HEK293 (cell line): ENCODE data around the gene FOXN3.

Source experiments
- CTCF ChIA-PET: fragments of 350-600 bp; formaldehyde crosslinking; extraction: SDS; loops from one replicate; lab custom pipeline; 2021; ENCODE audit warnings: antibody characterized with exemption; lab: Yijun Ruan, JAX
- POLR2A ChIA-PET: fragments of 300-600 bp; formaldehyde crosslinking; extraction: SDS; loops from one replicate; lab custom pipeline; 2020; ENCODE audit warnings: antibody characterized with exemption, inconsistent platforms; lab: Yijun Ruan, JAX
- H3K27ac ChIP-seq: fragments of 200-500 bp; sonication (Bioruptor generic); 2 replicates; pipeline ENCODE4 v1.5.1; 2014; ENCODE audit warnings: low read depth, low read length, control low read depth, inconsistent platforms; ENCODE audit errors: extremely low read depth
- H3K36me3 ChIP-seq, 2 experiments: fragments of 200-500 bp in 1 of 2; sonication (Bioruptor generic) in 1 of 2; 1 replicate in 1 of 2; 2 replicates in 1 of 2; pipeline ENCODE4 v1.5.1; 2014 to 2017; ENCODE audit warnings: inconsistent platforms in 2 of 2, low read length in 2 of 2; ENCODE audit not compliant: control insufficient read depth in 2 of 2, insufficient read depth in 1 of 2
- H3K4me1 ChIP-seq: fragments of 200-500 bp; sonication (Bioruptor generic); 2 replicates; pipeline ENCODE4 v1.5.1; 2014; ENCODE audit warnings: mild to moderate bottlenecking, low read length, inconsistent platforms; ENCODE audit not compliant: control insufficient read depth, insufficient read depth
- H3K4me3 ChIP-seq: 2 replicates; pipeline ENCODE4 v1.5.1; 2011; ENCODE audit warnings: low read depth, mild to moderate bottlenecking, control low read depth, low read length, moderate library complexity
- H3K9me3 ChIP-seq: fragments of 200-500 bp; sonication (Bioruptor generic); 2 replicates; pipeline ENCODE4 v1.5.1; 2014; ENCODE audit warnings: low read depth, low read length, inconsistent platforms; ENCODE audit not compliant: control insufficient read depth, insufficient read depth
- EGR2 ChIP-seq: fragments of 450-650 bp; formaldehyde crosslinking; IDR thresholded peaks from 2 replicates; pipeline ENCODE4 v1.5.1; 2016; ENCODE audit warnings: low read depth, missing biosample characterization, missing genetic modification characterization
- KLF10 ChIP-seq: fragments of 450-650 bp; IDR thresholded peaks from 2 replicates; pipeline ENCODE4 v1.5.1; 2018; ENCODE audit warnings: missing biosample characterization, mild to moderate bottlenecking, missing genetic modification characterization
- ZBTB48 ChIP-seq: fragments of 450-650 bp; formaldehyde crosslinking; IDR thresholded peaks from 2 replicates; pipeline ENCODE4 v1.5.1; 2016; ENCODE audit warnings: missing biosample characterization, missing genetic modification characterization
- ZBTB7A ChIP-seq: fragments of 450-650 bp; formaldehyde crosslinking; IDR thresholded peaks from 2 replicates; pipeline ENCODE4 v1.5.1; 2016; ENCODE audit warnings: low read depth, missing biosample characterization, missing genetic modification characterization
- ZNF132 ChIP-seq: fragments of 450-650 bp; formaldehyde crosslinking; IDR thresholded peaks from 2 replicates; pipeline ENCODE4 v1.5.1; 2017; ENCODE audit warnings: missing biosample characterization, missing genetic modification characterization, borderline replicate concordance
- ZNF155 ChIP-seq: fragments of 450-650 bp; formaldehyde crosslinking; IDR thresholded peaks from 2 replicates; pipeline ENCODE4 v1.5.1; 2016; ENCODE audit warnings: missing biosample characterization, missing genetic modification characterization
- ZNF16 ChIP-seq: fragments of 450-650 bp; formaldehyde crosslinking; IDR thresholded peaks from 2 replicates; pipeline ENCODE4 v1.5.1; 2016; ENCODE audit warnings: low read depth, missing biosample characterization, missing genetic modification characterization
- ZNF274 ChIP-seq, 2 experiments: fragments of 200-500 bp in 1 of 2; fragments of 450-650 bp in 1 of 2; sonication (Bioruptor generic) in 1 of 2; formaldehyde crosslinking in 1 of 2; IDR thresholded peaks; 2 replicates each; pipeline versions ENCODE4 v1.5.1 to v1.6.1; 2014 to 2016; ENCODE audit warnings: borderline replicate concordance in 1 of 2, inconsistent platforms in 1 of 2, low read length in 1 of 2, missing biosample characterization in 1 of 2, missing genetic modification characterization in 1 of 2
- ZNF48 ChIP-seq: fragments of 450-650 bp; formaldehyde crosslinking; IDR thresholded peaks from 2 replicates; pipeline ENCODE4 v1.5.1; 2016; ENCODE audit warnings: missing biosample characterization, missing genetic modification characterization
- ZNF558 ChIP-seq: fragments of 450-650 bp; formaldehyde crosslinking; IDR thresholded peaks from 2 replicates; pipeline ENCODE4 v1.5.1; 2016; ENCODE audit warnings: missing biosample characterization, missing genetic modification characterization
- ZNF600 ChIP-seq: fragments of 450-650 bp; formaldehyde crosslinking; IDR thresholded peaks from 2 replicates; pipeline ENCODE4 v1.5.1; 2016; ENCODE audit warnings: missing biosample characterization, missing genetic modification characterization
- ZNF623 ChIP-seq: fragments of 450-650 bp; formaldehyde crosslinking; IDR thresholded peaks from 2 replicates; pipeline ENCODE4 v1.5.1; 2016; ENCODE audit warnings: missing biosample characterization, missing genetic modification characterization
- ZNF776 ChIP-seq: fragments of 450-650 bp; formaldehyde crosslinking; IDR thresholded peaks from 2 replicates; pipeline ENCODE4 v1.5.0; 2017; ENCODE audit warnings: missing biosample characterization, missing genetic modification characterization, borderline replicate concordance
- ZNF837 ChIP-seq: fragments of 450-650 bp; formaldehyde crosslinking; IDR thresholded peaks from 2 replicates; pipeline ENCODE4 v1.5.1; 2016; ENCODE audit warnings: missing biosample characterization, missing genetic modification characterization
- TF ChIP-seq, protein P1 (sequence below): fragments of 450-650 bp; formaldehyde crosslinking; IDR thresholded peaks from 2 replicates; pipeline ENCODE4 v1.5.1; 2017; ENCODE audit warnings: missing biosample characterization, missing genetic modification characterization
- TF ChIP-seq, protein P2 (sequence below): fragments of 450-650 bp; formaldehyde crosslinking; IDR thresholded peaks from 2 replicates; pipeline ENCODE4 v1.5.0; 2017; ENCODE audit warnings: missing biosample characterization, missing genetic modification characterization, borderline replicate concordance
- TF ChIP-seq, protein P3 (sequence below): fragments of 450-650 bp; formaldehyde crosslinking; IDR thresholded peaks from 2 replicates; pipeline ENCODE4 v1.5.1; 2017; ENCODE audit warnings: missing biosample characterization, missing genetic modification characterization
- TF ChIP-seq, protein P4 (sequence below): fragments of 450-650 bp; formaldehyde crosslinking; IDR thresholded peaks from 2 replicates; pipeline ENCODE4 v1.5.1; 2017; ENCODE audit warnings: missing biosample characterization, missing genetic modification characterization
- TF ChIP-seq, protein P5 (sequence below): fragments of 450-650 bp; formaldehyde crosslinking; IDR thresholded peaks from 2 replicates; pipeline ENCODE4 v1.5.1; 2016; ENCODE audit warnings: missing biosample characterization, missing genetic modification characterization, borderline replicate concordance
- TF ChIP-seq, protein P6 (sequence below): fragments of 450-650 bp; formaldehyde crosslinking; IDR thresholded peaks from 2 replicates; pipeline ENCODE4; 2016; ENCODE audit warnings: missing biosample characterization, missing genetic modification characterization

Gene FOXN3

DNA sequence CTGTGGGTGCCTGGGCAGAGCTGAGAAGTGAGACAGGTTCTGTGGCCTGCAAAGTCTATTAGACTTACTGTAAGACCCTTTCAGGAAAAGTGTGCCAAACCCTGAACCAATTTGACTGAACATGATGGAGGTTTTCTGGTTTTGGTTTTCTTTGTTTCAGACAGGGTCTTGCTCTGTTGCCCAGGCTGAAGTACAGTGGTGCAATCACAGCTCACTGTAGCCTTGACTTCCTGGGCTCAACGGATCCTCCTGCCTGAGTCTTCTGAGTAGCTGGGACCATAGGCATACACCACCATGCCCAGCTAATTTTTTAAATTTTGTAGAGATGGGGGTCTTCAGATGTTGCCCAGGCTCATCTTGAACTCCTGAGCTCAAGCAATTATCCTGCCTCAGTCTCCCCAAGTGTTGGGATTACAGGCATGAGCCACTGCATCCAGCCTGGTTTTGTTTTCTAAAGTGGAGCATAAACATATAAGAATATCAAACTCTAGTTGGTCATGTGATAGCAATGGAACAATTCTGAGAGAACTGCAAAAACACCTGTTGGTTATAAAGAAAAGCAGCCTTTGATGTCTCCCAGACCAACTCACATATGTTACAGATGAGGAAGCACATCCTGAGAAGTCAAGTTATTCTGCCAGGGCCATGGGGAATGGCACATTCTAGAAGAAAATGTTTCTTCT is 166.9 kb downstream of the FOXN3 start:
- H3K4me3 ChIP-seq: no peak overlapping the region
- ChIA-PET CTCF (no interaction called here), POLR2A (no interaction called here)
- H3K27ac ChIP-seq: no peak overlapping the region
- no peaks in the 10 kb centered on the region for H3K36me3 ChIP-seq
- no peaks in the 10 kb centered on the region for H3K9me3 ChIP-seq
- H3K4me1 ChIP-seq: 0 out of 2 replicates have a peak, but pooled peaks cover 2% of the 10 kb centered on the region
- TF ChIP-seq, protein P1, sequence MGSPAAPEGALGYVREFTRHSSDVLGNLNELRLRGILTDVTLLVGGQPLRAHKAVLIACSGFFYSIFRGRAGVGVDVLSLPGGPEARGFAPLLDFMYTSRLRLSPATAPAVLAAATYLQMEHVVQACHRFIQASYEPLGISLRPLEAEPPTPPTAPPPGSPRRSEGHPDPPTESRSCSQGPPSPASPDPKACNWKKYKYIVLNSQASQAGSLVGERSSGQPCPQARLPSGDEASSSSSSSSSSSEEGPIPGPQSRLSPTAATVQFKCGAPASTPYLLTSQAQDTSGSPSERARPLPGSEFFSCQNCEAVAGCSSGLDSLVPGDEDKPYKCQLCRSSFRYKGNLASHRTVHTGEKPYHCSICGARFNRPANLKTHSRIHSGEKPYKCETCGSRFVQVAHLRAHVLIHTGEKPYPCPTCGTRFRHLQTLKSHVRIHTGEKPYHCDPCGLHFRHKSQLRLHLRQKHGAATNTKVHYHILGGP: no peak
- TF ChIP-seq ZNF600 (tag by site-specific recombination): no peak
- TF ChIP-seq, protein P2, sequence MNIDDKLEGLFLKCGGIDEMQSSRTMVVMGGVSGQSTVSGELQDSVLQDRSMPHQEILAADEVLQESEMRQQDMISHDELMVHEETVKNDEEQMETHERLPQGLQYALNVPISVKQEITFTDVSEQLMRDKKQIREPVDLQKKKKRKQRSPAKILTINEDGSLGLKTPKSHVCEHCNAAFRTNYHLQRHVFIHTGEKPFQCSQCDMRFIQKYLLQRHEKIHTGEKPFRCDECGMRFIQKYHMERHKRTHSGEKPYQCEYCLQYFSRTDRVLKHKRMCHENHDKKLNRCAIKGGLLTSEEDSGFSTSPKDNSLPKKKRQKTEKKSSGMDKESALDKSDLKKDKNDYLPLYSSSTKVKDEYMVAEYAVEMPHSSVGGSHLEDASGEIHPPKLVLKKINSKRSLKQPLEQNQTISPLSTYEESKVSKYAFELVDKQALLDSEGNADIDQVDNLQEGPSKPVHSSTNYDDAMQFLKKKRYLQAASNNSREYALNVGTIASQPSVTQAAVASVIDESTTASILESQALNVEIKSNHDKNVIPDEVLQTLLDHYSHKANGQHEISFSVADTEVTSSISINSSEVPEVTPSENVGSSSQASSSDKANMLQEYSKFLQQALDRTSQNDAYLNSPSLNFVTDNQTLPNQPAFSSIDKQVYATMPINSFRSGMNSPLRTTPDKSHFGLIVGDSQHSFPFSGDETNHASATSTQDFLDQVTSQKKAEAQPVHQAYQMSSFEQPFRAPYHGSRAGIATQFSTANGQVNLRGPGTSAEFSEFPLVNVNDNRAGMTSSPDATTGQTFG: no peak
- TF ChIP-seq ZNF132 (tag by site-specific recombination): no peak
- no peak for TF ChIP-seq ZNF837 (tag by site-specific recombination)
- TF ChIP-seq EGR2 (tag by site-specific recombination): no peak
- TF ChIP-seq ZNF48 (tag by site-specific recombination): no peak
- no peak for TF ChIP-seq ZNF558 (tag by site-specific recombination)
- TF ChIP-seq ZNF274 (IDR thresholded peaks at IDR 0.05; ENCODE audit: low read length): no peak
- no peak for TF ChIP-seq ZNF274 (tag by site-specific recombination; IDR thresholded peaks at IDR 0.05; ENCODE audit: borderline replicate concordance)
- TF ChIP-seq ZNF155 (tag by site-specific recombination): no peak
- TF ChIP-seq, protein P3, sequence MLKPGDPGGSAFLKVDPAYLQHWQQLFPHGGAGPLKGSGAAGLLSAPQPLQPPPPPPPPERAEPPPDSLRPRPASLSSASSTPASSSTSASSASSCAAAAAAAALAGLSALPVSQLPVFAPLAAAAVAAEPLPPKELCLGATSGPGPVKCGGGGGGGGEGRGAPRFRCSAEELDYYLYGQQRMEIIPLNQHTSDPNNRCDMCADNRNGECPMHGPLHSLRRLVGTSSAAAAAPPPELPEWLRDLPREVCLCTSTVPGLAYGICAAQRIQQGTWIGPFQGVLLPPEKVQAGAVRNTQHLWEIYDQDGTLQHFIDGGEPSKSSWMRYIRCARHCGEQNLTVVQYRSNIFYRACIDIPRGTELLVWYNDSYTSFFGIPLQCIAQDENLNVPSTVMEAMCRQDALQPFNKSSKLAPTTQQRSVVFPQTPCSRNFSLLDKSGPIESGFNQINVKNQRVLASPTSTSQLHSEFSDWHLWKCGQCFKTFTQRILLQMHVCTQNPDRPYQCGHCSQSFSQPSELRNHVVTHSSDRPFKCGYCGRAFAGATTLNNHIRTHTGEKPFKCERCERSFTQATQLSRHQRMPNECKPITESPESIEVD (tag by site-specific recombination): no peak
- TF ChIP-seq, protein P4, sequence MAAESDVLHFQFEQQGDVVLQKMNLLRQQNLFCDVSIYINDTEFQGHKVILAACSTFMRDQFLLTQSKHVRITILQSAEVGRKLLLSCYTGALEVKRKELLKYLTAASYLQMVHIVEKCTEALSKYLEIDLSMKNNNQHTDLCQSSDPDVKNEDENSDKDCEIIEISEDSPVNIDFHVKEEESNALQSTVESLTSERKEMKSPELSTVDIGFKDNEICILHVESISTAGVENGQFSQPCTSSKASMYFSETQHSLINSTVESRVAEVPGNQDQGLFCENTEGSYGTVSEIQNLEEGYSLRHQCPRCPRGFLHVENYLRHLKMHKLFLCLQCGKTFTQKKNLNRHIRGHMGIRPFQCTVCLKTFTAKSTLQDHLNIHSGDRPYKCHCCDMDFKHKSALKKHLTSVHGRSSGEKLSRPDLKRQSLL: no peak
- no peak for TF ChIP-seq ZBTB7A (tag by site-specific recombination)
- TF ChIP-seq ZNF776 (tag by site-specific recombination): no peak
- no peak for TF ChIP-seq ZNF16 (tag by site-specific recombination)
- TF ChIP-seq ZNF623 (tag by site-specific recombination): no peak
- no peak for TF ChIP-seq ZBTB48 (tag by site-specific recombination)
- TF ChIP-seq, protein P5, sequence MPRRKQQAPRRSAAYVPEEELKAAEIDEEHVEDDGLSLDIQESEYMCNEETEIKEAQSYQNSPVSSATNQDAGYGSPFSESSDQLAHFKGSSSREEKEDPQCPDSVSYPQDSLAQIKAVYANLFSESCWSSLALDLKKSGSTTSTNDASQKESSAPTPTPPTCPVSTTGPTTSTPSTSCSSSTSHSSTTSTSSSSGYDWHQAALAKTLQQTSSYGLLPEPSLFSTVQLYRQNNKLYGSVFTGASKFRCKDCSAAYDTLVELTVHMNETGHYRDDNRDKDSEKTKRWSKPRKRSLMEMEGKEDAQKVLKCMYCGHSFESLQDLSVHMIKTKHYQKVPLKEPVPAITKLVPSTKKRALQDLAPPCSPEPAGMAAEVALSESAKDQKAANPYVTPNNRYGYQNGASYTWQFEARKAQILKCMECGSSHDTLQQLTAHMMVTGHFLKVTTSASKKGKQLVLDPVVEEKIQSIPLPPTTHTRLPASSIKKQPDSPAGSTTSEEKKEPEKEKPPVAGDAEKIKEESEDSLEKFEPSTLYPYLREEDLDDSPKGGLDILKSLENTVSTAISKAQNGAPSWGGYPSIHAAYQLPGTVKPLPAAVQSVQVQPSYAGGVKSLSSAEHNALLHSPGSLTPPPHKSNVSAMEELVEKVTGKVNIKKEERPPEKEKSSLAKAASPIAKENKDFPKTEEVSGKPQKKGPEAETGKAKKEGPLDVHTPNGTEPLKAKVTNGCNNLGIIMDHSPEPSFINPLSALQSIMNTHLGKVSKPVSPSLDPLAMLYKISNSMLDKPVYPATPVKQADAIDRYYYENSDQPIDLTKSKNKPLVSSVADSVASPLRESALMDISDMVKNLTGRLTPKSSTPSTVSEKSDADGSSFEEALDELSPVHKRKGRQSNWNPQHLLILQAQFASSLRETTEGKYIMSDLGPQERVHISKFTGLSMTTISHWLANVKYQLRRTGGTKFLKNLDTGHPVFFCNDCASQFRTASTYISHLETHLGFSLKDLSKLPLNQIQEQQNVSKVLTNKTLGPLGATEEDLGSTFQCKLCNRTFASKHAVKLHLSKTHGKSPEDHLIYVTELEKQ (tag by site-specific recombination): no peak
- TF ChIP-seq, protein P6, sequence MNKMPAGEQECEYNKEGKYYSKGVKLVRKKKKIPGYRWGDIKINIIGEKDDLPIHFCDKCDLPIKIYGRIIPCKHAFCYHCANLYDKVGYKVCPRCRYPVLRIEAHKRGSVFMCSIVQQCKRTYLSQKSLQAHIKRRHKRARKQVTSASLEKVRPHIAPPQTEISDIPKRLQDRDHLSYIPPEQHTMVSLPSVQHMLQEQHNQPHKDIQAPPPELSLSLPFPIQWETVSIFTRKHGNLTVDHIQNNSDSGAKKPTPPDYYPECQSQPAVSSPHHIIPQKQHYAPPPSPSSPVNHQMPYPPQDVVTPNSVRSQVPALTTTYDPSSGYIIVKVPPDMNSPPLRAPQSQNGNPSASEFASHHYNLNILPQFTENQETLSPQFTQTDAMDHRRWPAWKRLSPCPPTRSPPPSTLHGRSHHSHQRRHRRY (tag by site-specific recombination): no peak
- no peak for TF ChIP-seq KLF10
